ENCODE data around the gene OGDH. TPM values are rescaled to one million over a fixed set of nuclear protein-coding genes. Genes with fewer than 3 reads are reported as not detected.

OGDH gene
- total and polyA plus RNA-seq, 10 of the 15 experiments (the other 5 are each of a cell fraction or from before 2014, with no cell fraction given) = 4.1 to 103 (median 48.4) TPM

GRCh38 chr7:44689427-44689826 is 83.0 kb downstream of the OGDH start:
- Histone ChIP-seq H3K27me3 (replicated peaks in 1 of 2; ENCODE audit: control insufficient read depth in 2 of 2, insufficient read depth in 2 of 2, low read length in 1 of 2) (no peaks in the 10 kb centered on the region), H3K4me2 (ENCODE audit: control insufficient read depth, insufficient read depth) (no peak overlapping the region), H3K4me3 (no peak overlapping the region), H3K9me3 (replicated peaks; ENCODE audit: control insufficient read depth, insufficient read depth, low read length) (no peaks in the 10 kb centered on the region), H3K79me2 (ENCODE audit: control insufficient read depth, insufficient read depth, low read length) (no peaks in the 10 kb centered on the region), H3K36me3 (ENCODE audit: control insufficient read depth in 2 of 2, insufficient read depth in 2 of 2, low read length in 1 of 2) (peaks cover 0 to 3% of the 10 kb centered on the region in 2 experiments; a peak in 3 of 4 replicates), H4K20me1 (ENCODE audit: control insufficient read depth, insufficient read depth) (no peaks in the 10 kb centered on the region), H3K9ac (ENCODE audit: control insufficient read depth, insufficient read depth, low read length) (no peak overlapping the region), H2AFZ (ENCODE audit: control insufficient read depth, low read depth, low read length) (no peak overlapping the region), H3K27ac (ENCODE audit: control insufficient read depth, insufficient read depth) (no peak overlapping the region), H3K4me1 (ENCODE audit: control insufficient read depth, insufficient read depth, low read length) (no peaks in the 10 kb centered on the region)
- BruUV-seq (replicated peaks) = no TSS peak
- FAIRE-seq (no peak), DNase-seq (ENCODE audit: low read depth, low spot score) (no peak), ATAC-seq (no peak)
- ChIA-PET RAD21 (ENCODE audit: unreplicated experiment) (no interaction called here), CTCF (interaction anchor here (0.6 kb wide), 2 partner anchors 42 to 103 kb away, joined by 3 to 4 read pairs; no protein-coding TSS in a partner anchor), SMC1A (ENCODE audit: uncharacterized antibody, unreplicated experiment) (interaction anchor here (0.9 kb wide), 1 partner anchor 11 kb away, joined by 3 read pairs; no protein-coding TSS in a partner anchor), POLR2A (interaction anchor here (0.6 kb wide), 3 partner anchors 17 to 109 kb away, joined by 4 to 9 read pairs (median 4); no protein-coding TSS in a partner anchor)
- TF ChIP-seq WRNIP1 (IDR thresholded peaks at IDR 0.05; ENCODE audit: borderline replicate concordance, low read depth, low read length) = no peak
- TF ChIP-seq DPF2 (IDR thresholded peaks at IDR 0.05) = no peak
- TF ChIP-seq ZBTB33 (IDR thresholded peaks at IDR 0.05) = no peak
- TF ChIP-seq IKZF2 (IDR thresholded peaks at IDR 0.05) = no peak
- no peak for TF ChIP-seq ZBTB4 (CRISPR knock-in tag; IDR thresholded peaks at IDR 0.05)
- TF ChIP-seq PAX8 (IDR thresholded peaks at IDR 0.05) = no peak
- TF ChIP-seq SMC3 (IDR thresholded peaks at IDR 0.05; ENCODE audit: borderline replicate concordance, low read length) = no peak
- intact Hi-C loops (cut with micrococcal nuclease; ENCODE audit: unreplicated experiment) = no loop called here
- 91% methylated on average over 2 of the region's 2 CpGs for WGBS (ENCODE audit: insufficient coverage, insufficient replicate concordance, low lambda C conversion rate, missing lambda C conversion rate)
- in situ Hi-C loops (cut with MboI) = no loop called here
